Neural progenitor cell (in vitro differentiated cells): ENCODE measurements around the gene PADI1. TPM values are rescaled to one million over a fixed set of nuclear protein-coding genes. Genes with fewer than 3 reads are reported as not detected.

Experiments
- DNase-seq: peaks from one replicate; pipeline ENCODE4 v3.0.0-alpha.2; 2016; ENCODE audit warnings: low spot score
- H2AFZ ChIP-seq: fragments of 200-600 bp; sonication (generic); replicated peaks from 2 replicates; pipeline ENCODE4 v1.6.1; 2016; ENCODE audit warnings: antibody characterized with exemption
- H3F3A ChIP-seq: fragments of 200-600 bp; sonication (generic); 2 replicates; pipeline ENCODE4 v1.6.1; 2016; ENCODE audit warnings: antibody characterized with exemption, low read depth
- H3K27ac ChIP-seq: fragments of 200-600 bp; sonication (generic); 2 replicates; pipeline ENCODE4 v1.5.1; 2016; ENCODE audit warnings: mild to moderate bottlenecking
- H3K27me3 ChIP-seq: fragments of 200-600 bp; sonication (generic); 2 replicates; pipeline ENCODE4 v1.6.1; 2016; ENCODE audit warnings: mild to moderate bottlenecking, moderate library complexity
- H3K36me3 ChIP-seq: fragments of 200-600 bp; sonication (generic); 2 replicates; pipeline ENCODE4 v1.5.1; 2016
- H3K4me1 ChIP-seq: fragments of 200-600 bp; sonication (generic); 2 replicates; pipeline ENCODE4 v1.6.1; 2016; ENCODE audit warnings: mixed run types
- H3K4me2 ChIP-seq: fragments of 200-600 bp; sonication (generic); 2 replicates; pipeline ENCODE4 v1.6.1; 2016
- H3K4me3 ChIP-seq: fragments of 200-600 bp; sonication (generic); 2 replicates; pipeline ENCODE4 v1.5.1; 2016
- H3K79me2 ChIP-seq: fragments of 200-600 bp; sonication (generic); 2 replicates; pipeline ENCODE4 v1.6.1; 2016; ENCODE audit warnings: low read depth
- H3K9ac ChIP-seq: fragments of 200-600 bp; sonication (generic); 2 replicates; pipeline ENCODE4 v1.6.1; 2016
- H3K9me3 ChIP-seq: fragments of 200-600 bp; sonication (generic); 2 replicates; pipeline ENCODE4 v1.5.1; 2016; ENCODE audit warnings: low read depth
- H4K20me1 ChIP-seq: fragments of 200-600 bp; sonication (generic); 2 replicates; pipeline ENCODE4 v1.6.1; 2016; ENCODE audit warnings: low read depth
- H3K27ac Mint-ChIP-seq: 3 replicates; pipeline ENCODE4 v1.8.0; 2021; ENCODE audit warnings: mixed read lengths
- H3K27me3 Mint-ChIP-seq: 2 replicates; pipeline ENCODE4 v1.8.0; 2022; ENCODE audit warnings: low read depth, mild to moderate bottlenecking, inconsistent platforms, moderate library complexity, mixed read lengths; ENCODE audit not compliant: insufficient read depth
- H3K36me3 Mint-ChIP-seq: 3 replicates; pipeline ENCODE4 v1.8.0; 2021; ENCODE audit warnings: mixed read lengths
- H3K4me1 Mint-ChIP-seq: 3 replicates; pipeline ENCODE4 v1.8.0; 2021; ENCODE audit warnings: mixed read lengths
- H3K4me3 Mint-ChIP-seq: 3 replicates; pipeline ENCODE4 v1.8.0; 2021; ENCODE audit warnings: mild to moderate bottlenecking, moderate library complexity, mixed read lengths
- H3K9me3 Mint-ChIP-seq: 3 replicates; pipeline ENCODE4 v1.8.0; 2020; ENCODE audit warnings: mixed read lengths
- EZH2 ChIP-seq: fragments of 200-600 bp; sonication (generic); IDR thresholded peaks from 2 replicates; pipeline ENCODE4 v1.6.1; 2017; ENCODE audit warnings: antibody characterized with exemption, mild to moderate bottlenecking, moderate library complexity
- EZH2phosphoT487 ChIP-seq: fragments of 200-600 bp; sonication (generic); IDR thresholded peaks from 2 replicates; pipeline ENCODE4 v1.6.1; 2017; ENCODE audit warnings: antibody characterized with exemption
- total RNA-seq: library from RNA; depleted of rRNA; stranded (reverse); fragments of >200 nt; gene quantifications from 2 replicates; pipeline ENCODE4 v1.2.3, GENCODE V29; 2015; ENCODE audit warnings: low replicate concordance
- TF ChIP-seq, protein P1 (sequence below): fragments of 200-600 bp; sonication (generic); IDR thresholded peaks from 2 replicates; pipeline ENCODE4 v1.5.1; 2017; ENCODE audit warnings: antibody characterized with exemption, mild to moderate bottlenecking

Gene PADI1
- total RNA-seq, 1 donor from 2014 or later, result 0.09 TPM

DNA sequence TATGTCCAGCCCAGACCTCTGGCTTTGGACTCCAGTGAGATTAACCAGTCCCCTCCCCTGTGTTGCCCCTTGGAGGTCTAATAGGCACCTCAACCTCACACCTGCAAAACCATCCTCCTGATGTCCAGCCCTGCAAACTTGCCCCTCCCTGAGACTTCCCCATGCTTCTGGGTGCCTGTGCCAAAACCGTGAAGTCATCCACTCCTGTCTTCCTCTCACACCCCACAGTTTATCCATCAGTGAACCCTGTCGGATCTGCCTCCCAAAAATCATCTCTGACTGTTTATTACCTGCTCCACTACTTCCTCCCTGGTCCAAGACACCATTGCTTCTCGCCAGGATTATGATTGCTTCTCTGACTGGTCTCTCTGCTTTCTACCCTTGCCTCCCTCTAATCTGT is 31.7 kb upstream of the PADI1 start:
- Histone ChIP-seq H3K27ac (no peak overlapping the region), H3K4me1 (no peaks in the 10 kb centered on the region), H3K4me2 (no peak overlapping the region), H3K9me3 (no peaks in the 10 kb centered on the region), H2AFZ (no peak overlapping the region), H4K20me1 (no peaks in the 10 kb centered on the region), H3K79me2 (no peaks in the 10 kb centered on the region), H3K9ac (no peak overlapping the region), H3K27me3 (no peaks in the 10 kb centered on the region), H3K36me3 (no peaks in the 10 kb centered on the region), H3K4me3 (no peak overlapping the region), H3F3A (no peaks in the 10 kb centered on the region)
- no peak for TF ChIP-seq EZH2phosphoT487
- no peak for TF ChIP-seq EZH2
- TF ChIP-seq, protein P1, sequence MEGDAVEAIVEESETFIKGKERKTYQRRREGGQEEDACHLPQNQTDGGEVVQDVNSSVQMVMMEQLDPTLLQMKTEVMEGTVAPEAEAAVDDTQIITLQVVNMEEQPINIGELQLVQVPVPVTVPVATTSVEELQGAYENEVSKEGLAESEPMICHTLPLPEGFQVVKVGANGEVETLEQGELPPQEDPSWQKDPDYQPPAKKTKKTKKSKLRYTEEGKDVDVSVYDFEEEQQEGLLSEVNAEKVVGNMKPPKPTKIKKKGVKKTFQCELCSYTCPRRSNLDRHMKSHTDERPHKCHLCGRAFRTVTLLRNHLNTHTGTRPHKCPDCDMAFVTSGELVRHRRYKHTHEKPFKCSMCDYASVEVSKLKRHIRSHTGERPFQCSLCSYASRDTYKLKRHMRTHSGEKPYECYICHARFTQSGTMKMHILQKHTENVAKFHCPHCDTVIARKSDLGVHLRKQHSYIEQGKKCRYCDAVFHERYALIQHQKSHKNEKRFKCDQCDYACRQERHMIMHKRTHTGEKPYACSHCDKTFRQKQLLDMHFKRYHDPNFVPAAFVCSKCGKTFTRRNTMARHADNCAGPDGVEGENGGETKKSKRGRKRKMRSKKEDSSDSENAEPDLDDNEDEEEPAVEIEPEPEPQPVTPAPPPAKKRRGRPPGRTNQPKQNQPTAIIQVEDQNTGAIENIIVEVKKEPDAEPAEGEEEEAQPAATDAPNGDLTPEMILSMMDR, result no peak
- H3K9me3 Mint-ChIP-seq, result peaks cover 4% of the 10 kb centered on the region
- H3K27ac Mint-ChIP-seq, result no peak overlapping the region
- H3K4me1 Mint-ChIP-seq, result peaks cover 4% of the 10 kb centered on the region
- peaks cover 2% of the 10 kb centered on the region for H3K27me3 Mint-ChIP-seq
- H3K4me3 Mint-ChIP-seq, result no peak overlapping the region
- H3K36me3 Mint-ChIP-seq, result no peaks in the 10 kb centered on the region
- no peak for DNase-seq

DNA sequence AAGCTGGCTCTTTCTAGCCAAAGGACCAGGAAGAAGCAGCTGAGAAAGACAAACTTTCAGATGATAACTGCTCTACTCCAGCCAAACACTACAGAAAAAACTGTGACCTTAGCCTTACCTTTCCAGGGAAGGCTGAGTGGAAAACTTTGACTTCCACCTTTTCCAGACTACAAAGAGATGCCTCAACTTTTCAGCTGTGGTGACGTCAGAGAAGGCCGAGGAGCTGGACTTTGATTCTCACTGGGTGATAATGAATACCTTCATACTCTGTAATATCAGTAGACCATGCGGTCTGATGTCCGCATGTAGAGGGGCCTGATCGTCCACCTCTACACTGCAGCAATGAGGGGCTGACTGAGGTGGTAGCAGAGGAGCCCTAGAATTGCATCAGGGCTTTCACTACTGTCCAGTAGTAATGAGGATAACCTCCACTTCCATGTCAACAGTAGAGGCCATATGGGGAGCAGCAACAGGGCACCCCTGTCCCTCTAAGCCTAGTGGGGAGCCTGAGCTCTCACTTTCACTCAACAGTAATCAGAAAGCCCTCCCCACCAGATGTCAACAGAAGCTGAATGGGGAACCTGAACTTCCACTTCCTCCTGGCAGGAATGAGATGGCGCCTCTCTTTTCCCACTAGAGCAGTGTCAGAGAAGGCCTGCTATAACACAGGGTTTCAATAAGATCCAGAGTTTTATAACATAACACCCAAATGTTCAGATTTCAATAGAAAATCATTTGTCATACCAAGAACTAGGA is 28.4 kb upstream of the PADI1 start:
- H3K4me1 ChIP-seq, result no peaks in the 10 kb centered on the region
- H3K4me1 Mint-ChIP-seq, result peaks cover 2% of the 10 kb centered on the region
- TF ChIP-seq EZH2phosphoT487 (no peak), EZH2 (no peak)
- TF ChIP-seq, protein P1, result no peak
- H3K36me3 ChIP-seq, result no peaks in the 10 kb centered on the region
- no peak overlapping the region for H3K4me3 Mint-ChIP-seq
- no peak overlapping the region for H3K4me2 ChIP-seq
- no peaks in the 10 kb centered on the region for H3K27me3 ChIP-seq
- peaks cover 4% of the 10 kb centered on the region for H3K9me3 Mint-ChIP-seq
- H3K9ac ChIP-seq, result no peak overlapping the region
- no peak for DNase-seq
- no peaks in the 10 kb centered on the region for H4K20me1 ChIP-seq
- no peaks in the 10 kb centered on the region for H3F3A ChIP-seq
- no peaks in the 10 kb centered on the region for H3K36me3 Mint-ChIP-seq
- no peak overlapping the region for H3K4me3 ChIP-seq
- H2AFZ ChIP-seq, result no peak overlapping the region
- H3K9me3 ChIP-seq, result no peaks in the 10 kb centered on the region
- no peak overlapping the region for H3K27ac ChIP-seq
- no peaks in the 10 kb centered on the region for H3K27me3 Mint-ChIP-seq
- no peaks in the 10 kb centered on the region for H3K79me2 ChIP-seq
- no peak overlapping the region for H3K27ac Mint-ChIP-seq

DNA sequence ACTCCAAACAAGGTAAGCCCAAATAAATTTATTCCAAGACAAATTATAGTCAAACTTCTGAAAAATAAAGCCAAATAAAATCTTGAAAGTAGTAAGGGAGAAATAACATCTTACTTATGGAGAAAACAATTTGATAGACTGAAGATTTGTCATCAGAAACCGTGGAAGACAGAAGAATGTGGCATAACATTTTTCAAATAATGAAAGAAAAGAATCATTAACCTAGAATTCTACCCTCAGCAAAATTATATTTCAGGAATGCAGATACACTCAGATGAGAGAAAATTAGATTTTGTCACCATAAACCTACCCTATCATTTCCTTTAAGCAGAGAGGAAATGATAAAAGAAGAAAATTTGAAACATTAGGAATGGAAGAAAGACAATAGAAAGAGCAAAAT is 27.3 kb upstream of the PADI1 start:
- Histone ChIP-seq H3K9me3 (no peaks in the 10 kb centered on the region), H3K4me1 (no peaks in the 10 kb centered on the region), H4K20me1 (no peaks in the 10 kb centered on the region), H2AFZ (no peak overlapping the region), H3K9ac (no peak overlapping the region), H3K27ac (no peak overlapping the region), H3K79me2 (no peaks in the 10 kb centered on the region), H3K4me2 (no peak overlapping the region), H3K27me3 (no peaks in the 10 kb centered on the region), H3F3A (no peaks in the 10 kb centered on the region), H3K36me3 (no peaks in the 10 kb centered on the region), H3K4me3 (no peak overlapping the region)
- H3K27me3 Mint-ChIP-seq, result no peaks in the 10 kb centered on the region
- TF ChIP-seq, protein P1, result no peak
- TF ChIP-seq EZH2, result no peak
- no peak for TF ChIP-seq EZH2phosphoT487
- no peak overlapping the region for H3K4me3 Mint-ChIP-seq
- H3K9me3 Mint-ChIP-seq, result peaks cover 4% of the 10 kb centered on the region
- H3K36me3 Mint-ChIP-seq, result no peaks in the 10 kb centered on the region
- peaks cover 5% of the 10 kb centered on the region for H3K4me1 Mint-ChIP-seq
- no peak overlapping the region for H3K27ac Mint-ChIP-seq
- no peak for DNase-seq
